ENCODE measurements around the gene TTLL6.

Gene TTLL6

DNA sequence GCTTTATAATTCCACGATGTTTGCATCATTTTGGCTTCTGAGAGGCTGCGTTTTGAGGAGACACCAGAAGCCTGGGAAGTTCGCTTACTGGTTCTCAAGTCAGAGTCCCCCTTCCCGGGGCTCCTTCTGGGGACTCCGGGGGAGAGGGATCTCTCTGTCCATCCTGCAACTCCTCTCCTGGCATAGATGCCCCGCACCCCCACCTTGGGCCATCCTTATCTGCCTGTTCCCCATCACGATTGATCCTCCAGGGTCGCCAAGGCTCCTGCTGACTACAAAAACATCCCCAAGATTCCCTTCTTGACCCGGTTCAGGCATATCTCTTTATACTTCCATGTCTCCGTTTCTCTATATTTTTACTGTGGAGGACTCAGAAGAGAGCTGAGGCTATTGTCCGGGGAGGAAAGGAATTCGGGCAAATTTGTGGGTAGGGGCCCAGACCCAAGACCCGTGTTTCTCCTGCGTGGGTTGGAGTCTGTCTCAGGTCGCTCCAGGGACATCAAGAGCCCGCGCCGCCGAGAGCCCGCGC lies 70.0 kb downstream of the TTLL6 start:
- Histone ChIP-seq H3F3A (ENCODE audit: low read depth) (no peaks in the 10 kb centered on the region), H3K9me2 (replicated peaks; ENCODE audit: low read depth, low read length) (no peaks in the 10 kb centered on the region), H3K27me3 (ENCODE audit: insufficient read depth, low read length, poor library complexity, severe bottlenecking) (no peaks in the 10 kb centered on the region), H3K9ac (ENCODE audit: low read depth, low read length, poor library complexity, severe bottlenecking) (no peak overlapping the region), H3K79me2 (ENCODE audit: insufficient read depth, low read length) (no peaks in the 10 kb centered on the region), H3K4me1 (ENCODE audit: insufficient read depth, low read length, poor library complexity, severe bottlenecking) (no peaks in the 10 kb centered on the region), H4K20me1 (ENCODE audit: insufficient read depth, low read length, poor library complexity, severe bottlenecking) (no peaks in the 10 kb centered on the region), H3K4me3 (ENCODE audit: low read length, poor library complexity, severe bottlenecking) (no peak overlapping the region), H3K36me3 (ENCODE audit: insufficient read depth, low read length) (no peaks in the 10 kb centered on the region), H2AFZ (ENCODE audit: low read length) (no peak overlapping the region), H3K4me2 (ENCODE audit: low read depth, low read length, poor library complexity, severe bottlenecking) (no peak overlapping the region), H3K9me3 (ENCODE audit: insufficient read depth, low read depth, low read length) (no peaks in the 10 kb centered on the region)
- TF ChIP-seq, protein P1, sequence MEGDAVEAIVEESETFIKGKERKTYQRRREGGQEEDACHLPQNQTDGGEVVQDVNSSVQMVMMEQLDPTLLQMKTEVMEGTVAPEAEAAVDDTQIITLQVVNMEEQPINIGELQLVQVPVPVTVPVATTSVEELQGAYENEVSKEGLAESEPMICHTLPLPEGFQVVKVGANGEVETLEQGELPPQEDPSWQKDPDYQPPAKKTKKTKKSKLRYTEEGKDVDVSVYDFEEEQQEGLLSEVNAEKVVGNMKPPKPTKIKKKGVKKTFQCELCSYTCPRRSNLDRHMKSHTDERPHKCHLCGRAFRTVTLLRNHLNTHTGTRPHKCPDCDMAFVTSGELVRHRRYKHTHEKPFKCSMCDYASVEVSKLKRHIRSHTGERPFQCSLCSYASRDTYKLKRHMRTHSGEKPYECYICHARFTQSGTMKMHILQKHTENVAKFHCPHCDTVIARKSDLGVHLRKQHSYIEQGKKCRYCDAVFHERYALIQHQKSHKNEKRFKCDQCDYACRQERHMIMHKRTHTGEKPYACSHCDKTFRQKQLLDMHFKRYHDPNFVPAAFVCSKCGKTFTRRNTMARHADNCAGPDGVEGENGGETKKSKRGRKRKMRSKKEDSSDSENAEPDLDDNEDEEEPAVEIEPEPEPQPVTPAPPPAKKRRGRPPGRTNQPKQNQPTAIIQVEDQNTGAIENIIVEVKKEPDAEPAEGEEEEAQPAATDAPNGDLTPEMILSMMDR (conservative IDR thresholded peaks at IDR 0.05; ENCODE audit: low read length), result no peak
- no peak for TF ChIP-seq EZH2phosphoT487 (IDR thresholded peaks at IDR 0.05; ENCODE audit: borderline replicate concordance)

DNA sequence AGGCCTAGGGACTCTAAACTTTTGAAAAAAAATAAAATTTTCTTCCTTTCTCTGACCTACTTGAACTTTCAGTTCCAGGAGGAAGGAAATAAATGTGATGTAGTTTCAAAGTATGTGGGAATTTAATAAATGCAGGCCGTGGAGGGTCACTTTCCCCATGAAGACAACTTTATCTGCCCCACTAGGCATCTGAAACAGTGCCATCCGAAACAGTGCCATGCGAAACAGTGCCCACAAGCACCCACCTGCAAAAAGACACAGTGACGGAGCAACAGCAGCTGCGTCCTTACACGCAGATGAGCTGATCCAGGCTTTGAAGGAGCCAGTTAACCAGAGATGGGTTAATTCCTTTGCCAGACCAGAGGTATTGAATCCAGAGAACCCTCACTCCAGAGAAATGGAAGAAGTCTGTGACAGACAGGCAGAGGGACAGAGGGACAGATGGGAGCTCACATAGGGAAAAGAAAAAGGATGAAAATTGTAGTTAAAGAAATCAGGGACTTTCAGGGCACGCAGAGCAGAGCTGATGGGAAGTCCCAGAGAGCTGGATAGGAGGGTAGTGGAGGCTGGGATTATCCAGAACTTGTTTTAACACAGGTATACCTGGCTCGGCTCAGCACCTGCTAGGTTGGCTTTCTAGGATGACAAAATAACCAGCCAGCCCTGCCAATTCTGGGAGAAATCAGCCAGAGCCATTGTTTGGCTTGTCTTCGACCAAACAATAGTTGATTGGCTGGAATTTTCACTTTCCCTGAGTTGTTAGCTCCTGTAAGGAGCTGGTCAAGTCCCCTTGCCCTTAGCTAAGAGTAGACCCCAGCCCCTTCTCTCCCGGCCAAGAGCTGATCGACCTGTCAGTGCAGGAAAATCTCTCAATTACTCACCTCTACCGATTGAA lies 71.4 kb downstream of the TTLL6 start:
- no peak for TF ChIP-seq EZH2phosphoT487 (IDR thresholded peaks at IDR 0.05; ENCODE audit: borderline replicate concordance)
- TF ChIP-seq, protein P1 (conservative IDR thresholded peaks at IDR 0.05; ENCODE audit: low read length), result no peak
- Histone ChIP-seq H3K9ac (ENCODE audit: low read depth, low read length, poor library complexity, severe bottlenecking) (no peak overlapping the region), H3K36me3 (ENCODE audit: insufficient read depth, low read length) (no peaks in the 10 kb centered on the region), H3K4me3 (ENCODE audit: low read length, poor library complexity, severe bottlenecking) (no peak overlapping the region), H4K20me1 (ENCODE audit: insufficient read depth, low read length, poor library complexity, severe bottlenecking) (no peaks in the 10 kb centered on the region), H3K4me1 (ENCODE audit: insufficient read depth, low read length, poor library complexity, severe bottlenecking) (no peaks in the 10 kb centered on the region), H3F3A (ENCODE audit: low read depth) (no peaks in the 10 kb centered on the region), H3K79me2 (ENCODE audit: insufficient read depth, low read length) (no peaks in the 10 kb centered on the region), H3K27me3 (ENCODE audit: insufficient read depth, low read length, poor library complexity, severe bottlenecking) (no peaks in the 10 kb centered on the region), H3K4me2 (ENCODE audit: low read depth, low read length, poor library complexity, severe bottlenecking) (no peak overlapping the region), H3K9me2 (replicated peaks; ENCODE audit: low read depth, low read length) (no peaks in the 10 kb centered on the region), H3K9me3 (ENCODE audit: insufficient read depth, low read depth, low read length) (no peaks in the 10 kb centered on the region), H2AFZ (ENCODE audit: low read length) (no peak overlapping the region)

GRCh38 chr17:48740537-48740936 lies 76.5 kb downstream of the TTLL6 start:
- H3F3A ChIP-seq (ENCODE audit: low read depth), result no peaks in the 10 kb centered on the region
- no peak overlapping the region for H3K4me3 ChIP-seq (ENCODE audit: low read length, poor library complexity, severe bottlenecking)
- no peak overlapping the region for H3K9ac ChIP-seq (ENCODE audit: low read depth, low read length, poor library complexity, severe bottlenecking)
- no peaks in the 10 kb centered on the region for H3K9me2 ChIP-seq (replicated peaks; ENCODE audit: low read depth, low read length)
- H3K4me2 ChIP-seq (ENCODE audit: low read depth, low read length, poor library complexity, severe bottlenecking), result no peak overlapping the region
- no peaks in the 10 kb centered on the region for H3K4me1 ChIP-seq (ENCODE audit: insufficient read depth, low read length, poor library complexity, severe bottlenecking)
- no peak for TF ChIP-seq EZH2phosphoT487 (IDR thresholded peaks at IDR 0.05; ENCODE audit: borderline replicate concordance)
- TF ChIP-seq, protein P1 (conservative IDR thresholded peaks at IDR 0.05; ENCODE audit: low read length), result no peak
- H2AFZ ChIP-seq (ENCODE audit: low read length), result no peak overlapping the region
- no peaks in the 10 kb centered on the region for H3K9me3 ChIP-seq (ENCODE audit: insufficient read depth, low read depth, low read length)
- no peaks in the 10 kb centered on the region for H3K79me2 ChIP-seq (ENCODE audit: insufficient read depth, low read length)
- H3K36me3 ChIP-seq (ENCODE audit: insufficient read depth, low read length), result no peaks in the 10 kb centered on the region
- H4K20me1 ChIP-seq (ENCODE audit: insufficient read depth, low read length, poor library complexity, severe bottlenecking), result no peaks in the 10 kb centered on the region
- peaks cover 10% of the 10 kb centered on the region for H3K27me3 ChIP-seq (ENCODE audit: insufficient read depth, low read length, poor library complexity, severe bottlenecking)

Data from Loucy (cell line).